Common myeloid progenitor, CD34-positive (primary cell): Measurements from ENCODE around the gene ECM1.

Source experiments
- CTCF ChIA-PET: fragments of 350-600 bp; sonication (Branson Sonifier 250); formaldehyde crosslinking; loops from one replicate; lab custom pipeline; 2021; ENCODE audit warnings: antibody characterized with exemption; lab: Charles Lee
- POLR2A ChIA-PET: fragments of 350-600 bp; sonication (Branson Sonifier 250); formaldehyde crosslinking; loops from one replicate; lab custom pipeline; 2021; ENCODE audit warnings: antibody characterized with exemption; lab: Charles Lee
- DNase-seq, 3 donors: peaks; one replicate each; pipeline versions ENCODE4 v3.0.0 to v3.0.0-alpha.2; 2013
- H3K27ac ChIP-seq, 2 experiments: 1 replicate in 1 of 2; 2 replicates in 1 of 2; pipeline ENCODE4 v1.7.0; 2013; ENCODE audit warnings: inconsistent platforms in 2 of 2, low read length in 2 of 2, mild to moderate bottlenecking in 2 of 2, low read depth in 1 of 2, moderate library complexity in 1 of 2; ENCODE audit not compliant: severe bottlenecking in 2 of 2, insufficient read depth in 1 of 2, poor library complexity in 1 of 2
- H3K27me3 ChIP-seq, 5 experiments: replicated peaks in 2 of 5; 1 replicate in 3 of 5; 2 replicates in 2 of 5; pipeline versions ENCODE4 v1.6.1 to v1.7.0; 2013; ENCODE audit warnings: low read length in 4 of 5, mild to moderate bottlenecking in 2 of 5, moderate library complexity in 2 of 5, inconsistent platforms in 1 of 5; ENCODE audit not compliant: insufficient read depth in 5 of 5, control insufficient read depth in 4 of 5
- H3K36me3 ChIP-seq, 4 experiments: 1 replicate in 2 of 4; 2 replicates in 2 of 4; pipeline versions ENCODE4 v1.6.1 to v1.7.0; 2013; ENCODE audit warnings: low read length in 3 of 4, control low read depth in 1 of 4, mild to moderate bottlenecking in 1 of 4; ENCODE audit not compliant: control insufficient read depth in 4 of 4, insufficient read depth in 4 of 4
- H3K4me1 ChIP-seq, 4 experiments: 1 replicate in 3 of 4; 2 replicates in 1 of 4; pipeline versions ENCODE4 v1.6.1 to v1.7.1; 2013; ENCODE audit warnings: low read length in 3 of 4, mild to moderate bottlenecking in 3 of 4, control low read depth in 1 of 4, inconsistent platforms in 1 of 4, moderate library complexity in 1 of 4; ENCODE audit not compliant: control insufficient read depth in 4 of 4, insufficient read depth in 4 of 4; ENCODE audit errors: control extremely low read depth in 1 of 4
- H3K4me3 ChIP-seq, 7 experiments: 1 replicate in 4 of 7; 2 replicates in 3 of 7; pipeline versions ENCODE4 v1.5.1 to v1.7.0; 2013; ENCODE audit warnings: mild to moderate bottlenecking in 7 of 7, low read length in 6 of 7, moderate library complexity in 6 of 7, inconsistent platforms in 2 of 7, low read depth in 2 of 7, control low read depth in 1 of 7; ENCODE audit not compliant: insufficient read depth in 4 of 7, control insufficient read depth in 1 of 7; ENCODE audit errors: extremely low read depth in 1 of 7
- H3K9me3 ChIP-seq, 5 experiments: 1 replicate in 4 of 5; 2 replicates in 1 of 5; pipeline versions ENCODE4 v1.6.1 to v1.7.1; 2013; ENCODE audit warnings: low read length in 4 of 5, mild to moderate bottlenecking in 2 of 5, inconsistent platforms in 1 of 5, low read depth in 1 of 5, moderate library complexity in 1 of 5; ENCODE audit not compliant: control insufficient read depth in 4 of 5, insufficient read depth in 2 of 5; ENCODE audit errors: control extremely low read depth in 1 of 5
- WGBS: methylation state at CpG from one replicate; pipeline ENCODE4 v1.1.5; 2013; ENCODE audit not compliant: insufficient coverage; 5-methylcytosine and 5-hydroxymethylcytosine counted together

The ECM1 gene

GRCh38 chr1:150508982-150509381 lies 1.1 kb downstream of the ECM1 start:
- DNase-seq = no peak
- CTCF ChIA-PET = interaction anchor here (0.6 to 1.0 kb wide), 3 partner anchors 20 to 783 kb away, joined by 3 to 4 read pairs (median 3); no protein-coding TSS in a partner anchor

GRCh38 chr1:150511551-150511950 lies 3.6 kb downstream of the ECM1 start:
- Histone ChIP-seq H3K9me3 (no peaks in the 10 kb centered on the region), H3K27me3 (no peaks in the 10 kb centered on the region), H3K4me1 (peaks cover 0 to 35% (median 27%) of the 10 kb centered on the region in 4 experiments), H3K27ac (no peak overlapping the region), H3K36me3 (peaks cover 4 to 12% (median 6%) of the 10 kb centered on the region in 4 experiments), H3K4me3 (no peak overlapping the region)
- no peak for DNase-seq
- 99% methylated on average over 11 of the region's 12 CpGs for WGBS
- ChIA-PET CTCF (interaction anchor here (2.4 to 2.6 kb wide), 2 partner anchors 14 to 21 kb away, joined by 6 to 8 read pairs; no protein-coding TSS in a partner anchor), POLR2A (no interaction called here)

More at GRCh38 chr1:150508982-150509381, 1.1 kb downstream of the ECM1 start:
- 48% methylated on average over 2 of the region's 4 CpGs for WGBS
- POLR2A ChIA-PET = no interaction called here
- H3K4me1 ChIP-seq = peaks cover 0 to 19% (median 11%) of the 10 kb centered on the region in 4 experiments
- no peaks in the 10 kb centered on the region for H3K9me3 ChIP-seq
- H3K36me3 ChIP-seq = peaks cover 10 to 37% (median 23%) of the 10 kb centered on the region in 4 experiments
- H3K4me3 ChIP-seq = no peak overlapping the region
- no peak overlapping the region for H3K27ac ChIP-seq
- H3K27me3 ChIP-seq = no peaks in the 10 kb centered on the region

- Histone ChIP-seq H3K4me1 (peaks cover 0 to 37% (median 28%) of the 10 kb centered on the region in 4 experiments), H3K4me3 (no peak overlapping the region), H3K27me3 (no peaks in the 10 kb centered on the region), H3K27ac (no peak overlapping the region), H3K9me3 (no peaks in the 10 kb centered on the region), H3K36me3 (peaks cover under 1 to 7% (median 5%) of the 10 kb centered on the region in 4 experiments)
- 98% methylated on average over 16 of the region's 17 CpGs for WGBS
- DNase-seq = no peak
- CTCF ChIA-PET = interaction anchor here (1.0 to 2.6 kb wide), 4 partner anchors 8 to 20 kb away, joined by 3 to 8 read pairs (median 4); no protein-coding TSS in a partner anchor
- POLR2A ChIA-PET = no interaction called here
Observed at GRCh38 chr1:150511985-150512660, 4.2 kb downstream of the ECM1 start.

GRCh38 chr1:150512846-150513245 lies 4.9 kb downstream of the ECM1 start:
- no peak overlapping the region for H3K4me3 ChIP-seq
- no peak for DNase-seq
- peaks cover 0 to 34% (median 25%) of the 10 kb centered on the region in 4 experiments for H3K4me1 ChIP-seq
- H3K36me3 ChIP-seq = peaks cover 0 to 3% (median 2%) of the 10 kb centered on the region in 4 experiments
- H3K27me3 ChIP-seq = no peaks in the 10 kb centered on the region
- ChIA-PET CTCF (interaction anchor here (1.0 to 2.6 kb wide), 3 partner anchors 9 to 20 kb away, joined by 3 to 6 read pairs (median 3); no protein-coding TSS in a partner anchor), POLR2A (no interaction called here)
- H3K27ac ChIP-seq = no peak overlapping the region
- H3K9me3 ChIP-seq = no peaks in the 10 kb centered on the region
- WGBS = 100% methylated on average over 1 of the region's 2 CpGs

GRCh38 chr1:150513351-150513791 lies 5.5 kb downstream of the ECM1 start:
- no peak for DNase-seq
- H3K36me3 ChIP-seq = peaks cover 0 to 2% (median 1%) of the 10 kb centered on the region in 4 experiments
- WGBS = 86% methylated on average over 2 of the region's 7 CpGs
- H3K9me3 ChIP-seq = no peaks in the 10 kb centered on the region
- ChIA-PET CTCF (interaction anchor here (0.6 to 2.6 kb wide), 3 partner anchors 11 to 20 kb away, joined by 3 to 6 read pairs (median 3); no protein-coding TSS in a partner anchor), POLR2A (no interaction called here)
- no peaks in the 10 kb centered on the region for H3K27me3 ChIP-seq
- no peak overlapping the region for H3K4me3 ChIP-seq
- peaks cover 0 to 29% (median 20%) of the 10 kb centered on the region in 4 experiments for H3K4me1 ChIP-seq
- no peak overlapping the region for H3K27ac ChIP-seq

GRCh38 chr1:150514260-150514659 lies 6.4 kb downstream of the ECM1 start:
- 97% methylated on average over 9 of the region's 9 CpGs for WGBS
- peaks cover 0 to 2% (median 1%) of the 10 kb centered on the region in 4 experiments for H3K36me3 ChIP-seq
- no peak overlapping the region for H3K4me3 ChIP-seq
- ChIA-PET POLR2A (no interaction called here), CTCF (interaction anchor here (1.1 to 5.2 kb wide), 2 partner anchors 9 to 16 kb away, joined by 5 to 38 read pairs; no protein-coding TSS in a partner anchor)
- peaks cover 0 to 20% (median 17%) of the 10 kb centered on the region in 4 experiments for H3K4me1 ChIP-seq
- H3K9me3 ChIP-seq = no peaks in the 10 kb centered on the region
- H3K27ac ChIP-seq = no peak overlapping the region
- no peak for DNase-seq
- no peaks in the 10 kb centered on the region for H3K27me3 ChIP-seq
